B cell (primary cell): Measurements from ENCODE around the gene AMER3. TPM values are rescaled to one million over a fixed set of nuclear protein-coding genes. Genes with fewer than 3 reads are reported as not detected.

Experiments used
- ATAC-seq: fragments of 200-7000 bp; cut with Tn5 transposase; one replicate; pipeline ENCODE4 v1.10.0; 2021; ENCODE audit warnings: low read depth, mild to moderate bottlenecking, moderate number of reproducible peaks, moderate library complexity
- CTCF ChIA-PET: fragments of 350-600 bp; sonication (Branson Sonifier 250); formaldehyde crosslinking; loops from one replicate; lab custom pipeline; 2021; ENCODE audit warnings: antibody characterized with exemption, inconsistent platforms; lab: Charles Lee
- POLR2A ChIA-PET: fragments of 350-600 bp; sonication (Branson Sonifier 250); formaldehyde crosslinking; loops from one replicate; lab custom pipeline; 2021; ENCODE audit warnings: antibody characterized with exemption; lab: Charles Lee
- DNase-seq: peaks from one replicate; pipeline ENCODE4 v3.0.0; 2013
- H2AFZ ChIP-seq: 2 replicates; pipeline ENCODE4 v1.6.1; 2012; ENCODE audit warnings: mild to moderate bottlenecking, low read depth, low read length; ENCODE audit not compliant: insufficient read depth, poor library complexity, severe bottlenecking
- H3K27ac ChIP-seq, 2 donors: 1 replicate in 1 of 2; 2 replicates in 1 of 2; pipeline ENCODE4 v1.5.1; 2012 to 2013; ENCODE audit warnings: low read length in 2 of 2, mild to moderate bottlenecking in 2 of 2, moderate library complexity in 1 of 2
- H3K27me3 ChIP-seq, 4 experiments: fragments of 200-600 bp in 1 of 4; sonication (generic) in 1 of 4; replicated peaks in 1 of 4; 1 replicate in 2 of 4; 2 replicates in 2 of 4; pipeline versions ENCODE4 v1.6.1 to v1.7.0; 2013 to 2016; ENCODE audit warnings: low read length in 3 of 4, mild to moderate bottlenecking in 2 of 4, mixed read lengths in 1 of 4, moderate library complexity in 1 of 4; ENCODE audit not compliant: insufficient read depth in 4 of 4, control insufficient read depth in 3 of 4; ENCODE audit errors: control extremely low read depth in 1 of 4
- H3K36me3 ChIP-seq, 2 experiments: replicated peaks in 1 of 2; 1 replicate in 1 of 2; 2 replicates in 1 of 2; pipeline versions ENCODE4 v1.6.1 to v1.7.1; 2013; ENCODE audit warnings: low read length in 1 of 2; ENCODE audit not compliant: insufficient read depth in 2 of 2, control insufficient read depth in 1 of 2; ENCODE audit errors: control extremely low read depth in 1 of 2, extremely low read depth in 1 of 2
- H3K4me1 ChIP-seq, 2 donors: fragments of 200-600 bp in 1 of 2; sonication (generic) in 1 of 2; 1 replicate in 1 of 2; 2 replicates in 1 of 2; pipeline versions ENCODE4 v1.5.1 to v1.6.1; 2013 to 2017; ENCODE audit warnings: low read length in 2 of 2; ENCODE audit not compliant: control insufficient read depth in 2 of 2, insufficient read depth in 2 of 2
- H3K4me2 ChIP-seq: replicated peaks from 2 replicates; pipeline ENCODE3; 2012; ENCODE audit warnings: mild to moderate bottlenecking, low read depth, low read length; ENCODE audit not compliant: poor library complexity, severe bottlenecking
- H3K4me3 ChIP-seq, 5 experiments: fragments of 200-600 bp in 1 of 5; sonication (generic) in 1 of 5; 1 replicate in 3 of 5; 2 replicates in 2 of 5; pipeline versions ENCODE4 v1.5.1 to v1.7.0; 2011 to 2016; ENCODE audit warnings: low read length in 4 of 5, mild to moderate bottlenecking in 4 of 5, low read depth in 2 of 5, control low read depth in 1 of 5, moderate library complexity in 1 of 5; ENCODE audit not compliant: insufficient read depth in 1 of 5; ENCODE audit errors: control extremely low read depth in 1 of 5, extremely low read depth in 1 of 5
- H3K79me2 ChIP-seq: fragments of 200-600 bp; sonication (generic); one replicate; pipeline ENCODE4 v1.6.0; 2016; ENCODE audit warnings: low read length; ENCODE audit not compliant: control insufficient read depth, insufficient read depth
- H3K9ac ChIP-seq: fragments of 200-600 bp; sonication (generic); 2 replicates; pipeline ENCODE4 v1.6.1; 2017; ENCODE audit warnings: mild to moderate bottlenecking, low read length, moderate library complexity
- H3K9me3 ChIP-seq, 3 donors: one replicate each; pipeline versions ENCODE4 v1.6.1 to v1.7.1; 2013; ENCODE audit warnings: low read length in 2 of 3; ENCODE audit not compliant: control insufficient read depth in 2 of 3, insufficient read depth in 1 of 3; ENCODE audit errors: control extremely low read depth in 1 of 3
- H4K20me1 ChIP-seq: 2 replicates; pipeline ENCODE4 v1.6.0; 2012; ENCODE audit warnings: mild to moderate bottlenecking, low read length; ENCODE audit not compliant: insufficient read depth, control insufficient read depth, poor library complexity, severe bottlenecking
- H3K27ac Mint-ChIP-seq: one replicate; pipeline ENCODE4 v1.8.0; 2021; ENCODE audit warnings: mixed read lengths
- H3K27me3 Mint-ChIP-seq: one replicate; pipeline ENCODE4 v1.8.0; 2021; ENCODE audit warnings: mixed read lengths
- H3K4me1 Mint-ChIP-seq: one replicate; pipeline ENCODE4 v1.8.0; 2021; ENCODE audit warnings: mixed read lengths
- H3K4me3 Mint-ChIP-seq: one replicate; pipeline ENCODE4 v1.8.0; 2021; ENCODE audit warnings: mixed read lengths
- H3K9me3 Mint-ChIP-seq: one replicate; pipeline ENCODE4 v1.8.0; 2022; ENCODE audit warnings: mixed read lengths; ENCODE audit not compliant: insufficient read depth
- EZH2 ChIP-seq: IDR thresholded peaks from 2 replicates; pipeline ENCODE4 v1.6.1; 2012; ENCODE audit warnings: borderline replicate concordance, low read depth, mild to moderate bottlenecking, moderate library complexity, low read length; ENCODE audit not compliant: insufficient read depth, poor library complexity, severe bottlenecking
- WGBS: methylation state at CpG from one replicate; pipeline ENCODE4 v1.1.5; 2013; ENCODE audit warnings: missing lambda C conversion rate; ENCODE audit not compliant: insufficient coverage; 5-methylcytosine and 5-hydroxymethylcytosine counted together
- intact Hi-C: fragments of 100-400 bp; cut with micrococcal nuclease; formaldehyde crosslinking; loops from one replicate; pipeline ENCODE4 v1.10.0; 2022
- polyA plus RNA-seq: library from polyadenylated mRNA; depleted of rRNA; stranded (reverse); fragments of >200 nt; gene quantifications from 2 replicates; pipeline ENCODE4 v1.2.3, GENCODE V29; 2012
- total RNA-seq, 2 donors: library from RNA; stranded (reverse); fragments of 120-200 nt in 1 of 2; gene quantifications; 1 replicate in 1 of 2; 2 replicates in 1 of 2; pipeline versions ENCODE4 v1.2.3 to v1.2.4, GENCODE V29; 2013 to 2022
- TF ChIP-seq, protein P1 (sequence below): fragments of 200-600 bp; IDR thresholded peaks from one replicate; pipeline ENCODE4 v1.8.0; 2022; ENCODE audit warnings: antibody characterized with exemption, mild to moderate bottlenecking

AMER3 gene
- total and polyA plus RNA-seq, 2 donors (not counting 1 experiment from before 2014, with no cell fraction given), result not detected

DNA sequence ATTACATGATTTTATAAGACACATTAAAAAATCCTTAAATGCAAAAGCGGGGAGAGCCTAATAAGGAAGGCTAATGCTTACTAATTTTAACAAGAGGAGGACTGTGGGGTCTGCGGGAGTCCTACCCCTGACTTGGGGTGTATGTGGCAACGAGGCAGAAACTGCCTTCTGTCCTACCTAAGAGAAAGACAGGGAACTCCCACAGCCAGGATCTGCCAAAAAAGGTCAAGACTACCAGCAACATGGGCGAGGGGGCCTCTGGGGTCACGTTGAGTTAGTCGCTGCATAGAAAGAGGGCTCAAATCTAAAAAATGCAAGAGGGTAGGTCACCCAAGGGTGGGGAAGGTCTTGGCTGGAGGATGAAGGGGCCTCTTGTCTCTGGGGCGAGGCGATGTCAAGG lies 529 bp upstream of the AMER3 start:
- POLR2A ChIA-PET, result no interaction called here
- Histone ChIP-seq H3K27me3 (peaks cover 0 to 24% (median 9%) of the 10 kb centered on the region in 4 experiments), H2AFZ (no peak overlapping the region), H3K9ac (no peak overlapping the region), H4K20me1 (no peaks in the 10 kb centered on the region), H3K36me3 (no peaks in the 10 kb centered on the region), H3K4me2 (no peak overlapping the region), H3K27ac (no peak overlapping the region), H3K4me3 (no peak overlapping the region), H3K79me2 (no peaks in the 10 kb centered on the region), H3K9me3 (no peaks in the 10 kb centered on the region), H3K4me1 (peaks cover 0 to 3% of the 10 kb centered on the region in 2 donors)
- peak overlapping the region; percentile 13 for H3K4me3 Mint-ChIP-seq
- no peak for ATAC-seq
- 47% methylated on average over 7 of the region's 8 CpGs for WGBS
- H3K4me1 Mint-ChIP-seq, result peaks cover 8% of the 10 kb centered on the region
- H3K27me3 Mint-ChIP-seq, result peaks cover 47% of the 10 kb centered on the region
- no peak for TF ChIP-seq EZH2
- TF ChIP-seq, protein P1, sequence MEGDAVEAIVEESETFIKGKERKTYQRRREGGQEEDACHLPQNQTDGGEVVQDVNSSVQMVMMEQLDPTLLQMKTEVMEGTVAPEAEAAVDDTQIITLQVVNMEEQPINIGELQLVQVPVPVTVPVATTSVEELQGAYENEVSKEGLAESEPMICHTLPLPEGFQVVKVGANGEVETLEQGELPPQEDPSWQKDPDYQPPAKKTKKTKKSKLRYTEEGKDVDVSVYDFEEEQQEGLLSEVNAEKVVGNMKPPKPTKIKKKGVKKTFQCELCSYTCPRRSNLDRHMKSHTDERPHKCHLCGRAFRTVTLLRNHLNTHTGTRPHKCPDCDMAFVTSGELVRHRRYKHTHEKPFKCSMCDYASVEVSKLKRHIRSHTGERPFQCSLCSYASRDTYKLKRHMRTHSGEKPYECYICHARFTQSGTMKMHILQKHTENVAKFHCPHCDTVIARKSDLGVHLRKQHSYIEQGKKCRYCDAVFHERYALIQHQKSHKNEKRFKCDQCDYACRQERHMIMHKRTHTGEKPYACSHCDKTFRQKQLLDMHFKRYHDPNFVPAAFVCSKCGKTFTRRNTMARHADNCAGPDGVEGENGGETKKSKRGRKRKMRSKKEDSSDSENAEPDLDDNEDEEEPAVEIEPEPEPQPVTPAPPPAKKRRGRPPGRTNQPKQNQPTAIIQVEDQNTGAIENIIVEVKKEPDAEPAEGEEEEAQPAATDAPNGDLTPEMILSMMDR, result no peak
- intact Hi-C loops, result no loop called here
- DNase-seq, result no peak
- H3K9me3 Mint-ChIP-seq, result no peaks in the 10 kb centered on the region
- no peak overlapping the region for H3K27ac Mint-ChIP-seq
- CTCF ChIA-PET, result no interaction called here

DNA sequence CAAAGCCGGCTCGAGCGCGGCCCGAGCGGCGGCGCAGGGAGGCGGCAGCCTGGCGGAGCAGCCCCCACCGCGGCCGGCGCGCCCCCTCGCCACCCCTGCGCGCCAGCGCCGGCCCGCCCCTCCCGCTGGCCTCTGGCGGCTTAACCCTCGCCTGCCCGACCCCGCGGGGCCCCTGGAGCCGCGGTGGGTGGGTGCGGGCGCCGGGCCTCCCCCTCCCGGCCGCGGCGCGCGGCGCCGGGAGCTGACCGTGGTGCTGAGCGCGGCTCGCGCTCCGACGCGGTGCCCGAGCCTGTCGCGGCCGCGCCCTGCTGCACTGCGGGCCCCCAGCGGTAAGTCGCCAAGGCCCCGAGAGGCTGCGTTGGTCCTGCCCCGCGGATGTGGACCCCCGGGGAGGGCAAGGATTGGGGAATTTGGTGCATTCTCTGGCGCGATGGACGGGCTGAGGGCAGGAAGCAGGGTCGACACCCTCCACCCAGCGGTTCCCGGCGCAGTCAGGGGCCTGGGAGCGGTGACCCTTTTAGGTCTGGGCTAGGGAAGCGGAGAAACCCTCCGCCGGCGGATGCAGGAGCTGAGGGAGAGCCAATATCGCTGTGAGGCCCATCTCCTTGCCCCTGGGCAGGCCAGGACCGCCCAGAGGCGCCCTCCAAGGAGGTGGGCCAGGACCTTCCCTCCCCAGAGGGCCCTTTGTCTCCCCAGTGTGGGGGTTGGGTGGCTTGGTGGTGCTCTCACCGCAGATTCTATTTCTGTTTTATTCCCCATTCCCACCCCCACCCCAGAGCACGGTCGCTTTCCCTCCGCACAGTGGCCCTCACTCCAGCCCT lies 923 bp downstream of the AMER3 start:
- Mint-ChIP-seq H3K4me1 (peaks cover 8% of the 10 kb centered on the region), H3K27ac (no peak overlapping the region), H3K27me3 (peaks cover 48% of the 10 kb centered on the region), H3K9me3 (no peaks in the 10 kb centered on the region), H3K4me3 (peak overlapping the region; percentile 63)
- Histone ChIP-seq H3K79me2 (no peaks in the 10 kb centered on the region), H3K27ac (no peak overlapping the region), H3K4me1 (peaks cover 0 to 3% of the 10 kb centered on the region in 2 donors), H3K9me3 (no peaks in the 10 kb centered on the region), H3K27me3 (peaks cover 0 to 24% (median 9%) of the 10 kb centered on the region in 4 experiments), H3K4me2 (peak overlapping the region; percentile 60), H3K9ac (no peak overlapping the region), H4K20me1 (no peaks in the 10 kb centered on the region), H3K4me3 (no peak overlapping the region), H3K36me3 (no peaks in the 10 kb centered on the region), H2AFZ (no peak overlapping the region)
- intact Hi-C loops, result no loop called here
- DNase-seq (no peak), ATAC-seq (no peak)
- POLR2A ChIA-PET, result no interaction called here
- CTCF ChIA-PET, result no interaction called here
- WGBS, result 5% methylated on average over 77 of the region's 80 CpGs
- TF ChIP-seq, protein P1, result no peak
- no peak for TF ChIP-seq EZH2
